GM06990 (cell line): ENCODE results near the gene PITX1.
"Not testable (repeated sequence)": the region's sequence is repeated elsewhere in the genome, so short reads cannot be mapped to it uniquely, and the experiment has no call there.

Source experiments
- DNase-seq: peaks from one replicate; pipeline ENCODE4 v3.0.0-alpha.2; 2011; ENCODE audit not compliant: insufficient read length; ENCODE audit errors: extremely low read depth
- H3K27me3 ChIP-seq: replicated peaks from 2 replicates; pipeline ENCODE4 v1.6.0; 2011; ENCODE audit warnings: low read length; ENCODE audit not compliant: control insufficient read depth, insufficient read depth
- H3K36me3 ChIP-seq: 2 replicates; pipeline ENCODE4 v1.5.1; 2011; ENCODE audit warnings: low read length; ENCODE audit not compliant: control insufficient read depth, insufficient read depth
- H3K4me3 ChIP-seq: replicated peaks from 2 replicates; pipeline ENCODE4 v1.5.1; 2011; ENCODE audit warnings: low read depth, mild to moderate bottlenecking, control low read depth, low read length
- TF ChIP-seq, protein P1 (sequence below): IDR thresholded peaks from 2 replicates; pipeline ENCODE4 v1.5.1; 2011; ENCODE audit warnings: low read length, control low read depth, mild to moderate bottlenecking, inconsistent platforms; ENCODE audit not compliant: insufficient read depth, poor library complexity, severe bottlenecking

The PITX1 gene

DNA sequence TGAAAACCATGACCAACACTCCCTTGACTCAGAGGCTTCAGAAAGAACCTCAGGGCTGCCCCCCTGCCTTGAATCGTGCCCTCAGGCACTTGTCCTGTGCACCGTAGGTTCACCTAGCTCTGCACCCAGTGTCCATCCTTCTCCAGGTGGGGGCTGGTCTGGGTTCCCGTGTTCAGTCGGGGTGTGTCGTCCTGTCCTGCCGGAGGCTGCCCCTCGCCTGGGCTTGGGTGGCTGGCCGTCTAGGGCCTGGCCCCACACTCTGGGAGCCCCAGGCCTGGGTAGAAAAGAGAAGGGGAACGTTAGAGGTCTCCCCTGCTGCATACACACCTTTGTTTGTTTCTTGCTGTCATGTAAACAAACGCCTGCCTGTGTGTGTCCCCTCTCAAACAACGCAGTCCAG is 37.0 kb downstream of the PITX1 start:
- DNase-seq = no peak
- TF ChIP-seq, protein P1, sequence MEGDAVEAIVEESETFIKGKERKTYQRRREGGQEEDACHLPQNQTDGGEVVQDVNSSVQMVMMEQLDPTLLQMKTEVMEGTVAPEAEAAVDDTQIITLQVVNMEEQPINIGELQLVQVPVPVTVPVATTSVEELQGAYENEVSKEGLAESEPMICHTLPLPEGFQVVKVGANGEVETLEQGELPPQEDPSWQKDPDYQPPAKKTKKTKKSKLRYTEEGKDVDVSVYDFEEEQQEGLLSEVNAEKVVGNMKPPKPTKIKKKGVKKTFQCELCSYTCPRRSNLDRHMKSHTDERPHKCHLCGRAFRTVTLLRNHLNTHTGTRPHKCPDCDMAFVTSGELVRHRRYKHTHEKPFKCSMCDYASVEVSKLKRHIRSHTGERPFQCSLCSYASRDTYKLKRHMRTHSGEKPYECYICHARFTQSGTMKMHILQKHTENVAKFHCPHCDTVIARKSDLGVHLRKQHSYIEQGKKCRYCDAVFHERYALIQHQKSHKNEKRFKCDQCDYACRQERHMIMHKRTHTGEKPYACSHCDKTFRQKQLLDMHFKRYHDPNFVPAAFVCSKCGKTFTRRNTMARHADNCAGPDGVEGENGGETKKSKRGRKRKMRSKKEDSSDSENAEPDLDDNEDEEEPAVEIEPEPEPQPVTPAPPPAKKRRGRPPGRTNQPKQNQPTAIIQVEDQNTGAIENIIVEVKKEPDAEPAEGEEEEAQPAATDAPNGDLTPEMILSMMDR = no peak
- Histone ChIP-seq H3K4me3 (no peak overlapping the region), H3K27me3 (no peaks in the 10 kb centered on the region; the same call in 1 of the 2 replicates), H3K36me3 (no peaks in the 10 kb centered on the region)

DNA sequence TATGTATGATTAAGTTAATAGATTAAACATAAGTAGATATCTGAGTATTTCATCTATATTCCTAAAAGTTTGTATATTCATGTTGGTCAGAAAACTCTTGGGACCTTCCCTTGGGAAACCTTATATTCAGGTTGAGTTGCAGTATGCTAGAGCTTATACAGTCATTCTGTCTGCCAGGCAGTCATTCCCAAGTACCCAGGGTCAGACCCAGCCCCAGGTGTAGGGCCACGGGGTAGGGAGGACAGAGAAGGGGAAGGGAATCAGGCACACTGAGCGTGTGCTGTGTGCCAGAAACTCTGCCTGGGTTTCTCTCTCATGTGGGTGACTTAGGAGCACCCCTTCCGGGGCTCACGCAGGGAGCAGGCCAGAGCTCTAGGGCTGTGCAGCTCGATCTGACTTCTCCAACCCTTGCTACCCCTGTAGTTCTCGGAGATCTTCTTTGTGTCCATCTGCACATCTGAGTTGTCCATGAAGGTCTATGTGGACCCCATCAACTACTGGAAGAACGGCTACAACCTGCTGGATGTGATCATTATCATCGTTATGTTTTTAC is 38.1 kb downstream of the PITX1 start:
- Histone ChIP-seq H3K4me3 (no peak overlapping the region), H3K36me3 (no peaks in the 10 kb centered on the region), H3K27me3 (no peaks in the 10 kb centered on the region; the same call in 1 of the 2 replicates)
- TF ChIP-seq, protein P1 = no peak
- DNase-seq = no peak

- H3K4me3 ChIP-seq = no peak overlapping the region
- no peak for DNase-seq
- TF ChIP-seq, protein P1 = no peak
- H3K27me3 ChIP-seq = no peaks in the 10 kb centered on the region; the same call in 1 of the 2 replicates
- H3K36me3 ChIP-seq = no peaks in the 10 kb centered on the region
Measured at GRCh38 chr5:134994560-134995156, 39.4 kb downstream of the PITX1 start.

DNA sequence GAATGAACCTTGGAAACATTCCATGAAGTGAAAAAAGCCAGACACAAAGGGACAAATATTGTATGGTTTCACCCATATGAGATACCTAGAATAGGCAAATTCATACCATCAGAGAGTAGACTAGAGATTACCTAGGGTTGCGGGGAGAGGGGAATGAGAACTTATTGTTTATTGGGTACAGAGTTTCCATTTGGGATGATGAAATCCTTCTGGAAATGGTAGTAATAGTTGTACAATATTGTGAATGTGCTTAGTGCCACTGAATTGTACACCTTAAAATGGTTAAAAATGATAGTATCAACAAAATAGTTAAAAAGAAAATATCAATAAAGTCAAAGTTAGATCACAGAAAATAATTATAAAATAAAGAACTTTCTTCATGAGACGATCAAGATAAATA is 40.9 kb downstream of the PITX1 start:
- TF ChIP-seq, protein P1 = no peak
- H3K4me3 ChIP-seq = no peak overlapping the region
- no peaks in the 10 kb centered on the region; the same call in 1 of the 2 replicates for H3K27me3 ChIP-seq
- H3K36me3 ChIP-seq = no peaks in the 10 kb centered on the region
- no peak for DNase-seq

GRCh38 chr5:134992148-134992547 is 41.9 kb downstream of the PITX1 start:
- no peaks in the 10 kb centered on the region; the same call in 1 of the 2 replicates for H3K27me3 ChIP-seq
- TF ChIP-seq, protein P1 = no peak
- H3K36me3 ChIP-seq = no peaks in the 10 kb centered on the region
- DNase-seq = no peak
- H3K4me3 ChIP-seq = no peak overlapping the region

DNA sequence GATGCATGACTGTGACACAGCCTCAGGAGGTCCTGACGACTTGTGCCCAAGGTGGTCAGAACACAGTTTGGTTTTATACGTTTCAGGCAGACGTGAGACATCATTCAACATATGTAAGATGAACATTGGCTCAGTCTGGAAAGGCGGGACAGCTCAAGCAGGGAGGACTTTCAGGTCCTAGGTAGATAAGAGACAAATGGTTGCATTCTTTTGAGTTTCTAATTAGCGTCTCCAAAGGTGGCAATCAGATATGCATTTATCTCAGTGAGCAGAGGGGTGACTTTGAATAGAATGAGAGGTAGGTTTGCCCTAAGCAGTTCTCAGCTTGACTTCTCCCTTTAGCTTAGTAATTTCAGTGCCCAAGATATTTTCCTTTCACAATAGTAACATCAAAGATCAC is 43.8 kb downstream of the PITX1 start:
- H3K36me3 ChIP-seq, DNase-seq, H3K4me3 ChIP-seq, H3K27me3 ChIP-seq: not testable (repeated sequence)
